Activated naive CD4-positive, alpha-beta T cell treated with anti-CD3 and anti-CD28 coated beads, Interleukin-2, amount 50 U/mL, for 24 hours (primary cell): ENCODE measurements around the gene NSD2.

ENCODE experiments used
- H3K27ac Mint-ChIP-seq: one replicate; pipeline ENCODE4 v1.8.0; 2021; ENCODE audit warnings: mild to moderate bottlenecking, mixed read lengths
- H3K27me3 Mint-ChIP-seq: one replicate; pipeline ENCODE4 v1.8.0; 2021; ENCODE audit warnings: mixed read lengths
- H3K36me3 Mint-ChIP-seq: one replicate; pipeline ENCODE4 v1.8.0; 2021; ENCODE audit warnings: mixed read lengths
- H3K4me1 Mint-ChIP-seq: one replicate; pipeline ENCODE4 v1.8.0; 2021; ENCODE audit warnings: mixed read lengths
- H3K4me3 Mint-ChIP-seq: one replicate; pipeline ENCODE4 v1.8.0; 2021; ENCODE audit warnings: mild to moderate bottlenecking, mixed read lengths
- H3K9me3 Mint-ChIP-seq: one replicate; pipeline ENCODE4 v1.8.0; 2021; ENCODE audit warnings: mixed read lengths

The NSD2 gene

GRCh38 chr4:1973661-1974060, 102.5 kb downstream of the NSD2 start:
- H3K36me3 Mint-ChIP-seq = peaks cover 3% of the 10 kb centered on the region
- H3K4me3 Mint-ChIP-seq = no peak overlapping the region
- no peak overlapping the region for H3K27ac Mint-ChIP-seq
- no peaks in the 10 kb centered on the region for H3K4me1 Mint-ChIP-seq
- no peaks in the 10 kb centered on the region for H3K27me3 Mint-ChIP-seq
- H3K9me3 Mint-ChIP-seq = no peaks in the 10 kb centered on the region

- Mint-ChIP-seq H3K27me3 (no peaks in the 10 kb centered on the region), H3K36me3 (peaks cover 8% of the 10 kb centered on the region), H3K27ac (no peak overlapping the region), H3K4me3 (no peak overlapping the region), H3K4me1 (no peaks in the 10 kb centered on the region), H3K9me3 (no peaks in the 10 kb centered on the region)
Measured at GRCh38 chr4:1974840-1975239, 103.6 kb downstream of the NSD2 start.

- Mint-ChIP-seq H3K4me3 (no peak overlapping the region), H3K36me3 (peaks cover 7% of the 10 kb centered on the region), H3K27me3 (no peaks in the 10 kb centered on the region), H3K9me3 (no peaks in the 10 kb centered on the region), H3K4me1 (no peaks in the 10 kb centered on the region), H3K27ac (no peak overlapping the region)
Measured at GRCh38 chr4:1975391-1975801, 104.2 kb downstream of the NSD2 start.

GRCh38 chr4:1975880-1976279, 104.7 kb downstream of the NSD2 start:
- Mint-ChIP-seq H3K4me1 (no peaks in the 10 kb centered on the region), H3K4me3 (no peak overlapping the region), H3K9me3 (no peaks in the 10 kb centered on the region), H3K36me3 (peaks cover 7% of the 10 kb centered on the region), H3K27me3 (no peaks in the 10 kb centered on the region), H3K27ac (no peak overlapping the region)

GRCh38 chr4:1976416-1977352, 105.5 kb downstream of the NSD2 start:
- no peaks in the 10 kb centered on the region for H3K4me1 Mint-ChIP-seq
- peaks cover 7% of the 10 kb centered on the region for H3K36me3 Mint-ChIP-seq
- H3K27me3 Mint-ChIP-seq = no peaks in the 10 kb centered on the region
- H3K27ac Mint-ChIP-seq = no peak overlapping the region
- no peak overlapping the region for H3K4me3 Mint-ChIP-seq
- H3K9me3 Mint-ChIP-seq = no peaks in the 10 kb centered on the region

GRCh38 chr4:1978226-1978625, 107.0 kb downstream of the NSD2 start:
- Mint-ChIP-seq H3K4me3 (no peak overlapping the region), H3K27me3 (no peaks in the 10 kb centered on the region), H3K27ac (no peak overlapping the region), H3K36me3 (peaks cover 7% of the 10 kb centered on the region), H3K9me3 (no peaks in the 10 kb centered on the region), H3K4me1 (no peaks in the 10 kb centered on the region)

GRCh38 chr4:1978741-1979476, 107.7 kb downstream of the NSD2 start:
- Mint-ChIP-seq H3K27me3 (no peaks in the 10 kb centered on the region), H3K4me3 (no peak overlapping the region), H3K27ac (peak overlapping the region; percentile 46)

GRCh38 chr4:1979477-1980196, 108.4 kb downstream of the NSD2 start:
- Mint-ChIP-seq H3K27me3 (no peaks in the 10 kb centered on the region), H3K4me1 (no peaks in the 10 kb centered on the region), H3K36me3 (peaks cover 7% of the 10 kb centered on the region), H3K27ac (peak overlapping the region; percentile 46), H3K9me3 (no peaks in the 10 kb centered on the region), H3K4me3 (no peak overlapping the region)

More at GRCh38 chr4:1978741-1979476, 107.7 kb downstream of the NSD2 start:
- H3K9me3 Mint-ChIP-seq = no peaks in the 10 kb centered on the region
- no peaks in the 10 kb centered on the region for H3K4me1 Mint-ChIP-seq
- peaks cover 7% of the 10 kb centered on the region for H3K36me3 Mint-ChIP-seq

GRCh38 chr4:1980561-1981041, 109.4 kb downstream of the NSD2 start:
- H3K4me1 Mint-ChIP-seq = no peaks in the 10 kb centered on the region
- no peaks in the 10 kb centered on the region for H3K9me3 Mint-ChIP-seq
- H3K27me3 Mint-ChIP-seq = no peaks in the 10 kb centered on the region

GRCh38 chr4:1981251-1982058, 110.3 kb downstream of the NSD2 start:
- H3K36me3 Mint-ChIP-seq = peaks cover 5% of the 10 kb centered on the region
- H3K9me3 Mint-ChIP-seq = no peaks in the 10 kb centered on the region
- H3K27ac Mint-ChIP-seq = no peak overlapping the region
- H3K4me1 Mint-ChIP-seq = no peaks in the 10 kb centered on the region
- no peaks in the 10 kb centered on the region for H3K27me3 Mint-ChIP-seq
- no peak overlapping the region for H3K4me3 Mint-ChIP-seq

More at GRCh38 chr4:1980561-1981041, 109.4 kb downstream of the NSD2 start:
- peaks cover 7% of the 10 kb centered on the region for H3K36me3 Mint-ChIP-seq
- H3K27ac Mint-ChIP-seq = no peak overlapping the region
- no peak overlapping the region for H3K4me3 Mint-ChIP-seq

- Mint-ChIP-seq H3K27me3 (no peaks in the 10 kb centered on the region), H3K36me3 (peaks cover 5% of the 10 kb centered on the region), H3K27ac (no peak overlapping the region), H3K4me3 (no peak overlapping the region), H3K4me1 (no peaks in the 10 kb centered on the region), H3K9me3 (no peaks in the 10 kb centered on the region)
Measured at GRCh38 chr4:1982124-1983052, 111.2 kb downstream of the NSD2 start.

- Mint-ChIP-seq H3K27ac (no peak overlapping the region), H3K36me3 (peaks cover 6% of the 10 kb centered on the region), H3K27me3 (no peaks in the 10 kb centered on the region), H3K4me1 (no peaks in the 10 kb centered on the region), H3K4me3 (no peak overlapping the region), H3K9me3 (no peaks in the 10 kb centered on the region)
Measured at GRCh38 chr4:1983053-1983845, 112.1 kb downstream of the NSD2 start.

GRCh38 chr4:1983846-1984405, 112.7 kb downstream of the NSD2 start:
- Mint-ChIP-seq H3K4me1 (no peaks in the 10 kb centered on the region), H3K27me3 (no peaks in the 10 kb centered on the region), H3K36me3 (peaks cover 6% of the 10 kb centered on the region), H3K27ac (no peak overlapping the region), H3K9me3 (no peaks in the 10 kb centered on the region), H3K4me3 (no peak overlapping the region)
